M059J (cell line): ENCODE results near the gene TBC1D23. TPM values are rescaled to one million over a fixed set of nuclear protein-coding genes. Genes with fewer than 3 reads are reported as not detected.
"Not testable (repeated sequence)": the region's sequence is repeated elsewhere in the genome, so short reads cannot be mapped to it uniquely, and the experiment has no call there.

Source experiments
- DNase-seq: peaks from one replicate; pipeline ENCODE4 v3.0.0-alpha.2; 2012; ENCODE audit warnings: low read depth
- total RNA-seq: library from RNA; depleted of rRNA; stranded (reverse); fragments of >200 nt; shearing (Covaris generic); gene quantifications from 2 replicates; pipeline ENCODE4 v1.2.3, GENCODE V29; 2014

Gene TBC1D23
- total RNA-seq, 1 experiment from 2014 or later = 79.3 TPM

DNA sequence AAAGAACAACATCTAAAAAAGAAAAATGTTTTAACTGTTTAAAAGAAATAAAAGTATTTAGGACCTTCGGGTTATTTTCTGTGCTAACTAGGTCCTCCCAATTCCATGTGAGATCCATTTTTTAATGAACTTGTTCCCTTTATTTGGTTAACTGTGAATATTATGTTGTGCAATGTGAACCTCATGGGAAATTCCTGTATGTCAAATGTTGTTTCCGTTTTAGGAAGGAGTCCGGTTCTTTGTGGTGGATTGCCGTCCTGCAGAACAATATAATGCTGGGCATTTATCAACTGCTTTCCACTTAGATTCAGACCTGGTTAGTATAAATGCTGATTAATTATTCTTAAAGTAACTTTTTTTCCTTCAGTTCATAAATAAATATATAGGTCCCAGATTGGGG, 38.2 kb downstream of the TBC1D23 start:
- no peak for DNase-seq

DNA sequence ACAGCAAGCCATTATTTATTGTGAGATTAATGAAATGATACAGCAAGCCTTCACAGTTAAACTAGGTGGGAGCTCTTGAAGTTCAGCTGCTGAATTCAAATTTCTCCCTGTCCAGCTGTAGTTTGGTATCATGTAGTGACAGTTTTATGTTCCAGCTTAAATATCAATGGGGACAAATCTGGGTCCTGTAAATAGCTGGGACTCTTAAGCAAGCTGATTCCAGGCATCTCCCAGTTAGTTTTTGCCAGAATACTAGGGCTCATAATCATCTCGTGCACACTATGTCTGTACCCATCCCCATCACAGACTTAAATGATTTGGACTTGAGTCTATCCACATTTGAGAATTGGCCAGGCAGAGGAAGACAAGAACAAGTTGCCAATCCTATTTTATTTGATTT, 45.9 kb downstream of the TBC1D23 start:
- no peak for DNase-seq

DNA sequence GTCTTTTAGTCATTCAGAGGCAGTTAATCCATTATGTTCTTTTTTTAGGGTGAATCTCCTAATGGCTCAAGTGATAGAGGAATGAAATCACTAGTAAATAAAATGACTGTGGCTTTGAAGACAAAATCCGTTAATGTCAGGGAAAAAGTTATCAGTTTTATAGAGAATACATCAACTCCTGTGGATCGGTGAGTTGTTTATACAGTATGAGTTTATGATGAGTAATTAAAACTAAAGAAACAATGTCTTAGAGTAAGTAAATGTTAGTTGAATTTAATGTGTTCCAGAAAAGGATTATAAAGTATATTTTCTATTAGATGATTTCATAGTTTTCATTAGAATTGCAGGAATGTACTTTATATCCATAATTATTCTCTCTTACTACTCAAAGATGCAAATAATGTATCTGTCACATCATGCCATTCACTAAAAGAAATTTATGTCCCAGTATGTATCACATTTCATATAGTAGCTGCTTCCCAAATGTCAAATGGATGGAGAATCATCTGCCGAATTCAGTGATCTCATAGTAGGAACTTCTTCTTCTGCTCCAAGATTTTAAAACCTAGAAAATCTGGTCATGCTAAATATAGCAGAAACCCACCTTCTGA, 49.7 kb downstream of the TBC1D23 start:
- DNase-seq = no peak

DNA sequence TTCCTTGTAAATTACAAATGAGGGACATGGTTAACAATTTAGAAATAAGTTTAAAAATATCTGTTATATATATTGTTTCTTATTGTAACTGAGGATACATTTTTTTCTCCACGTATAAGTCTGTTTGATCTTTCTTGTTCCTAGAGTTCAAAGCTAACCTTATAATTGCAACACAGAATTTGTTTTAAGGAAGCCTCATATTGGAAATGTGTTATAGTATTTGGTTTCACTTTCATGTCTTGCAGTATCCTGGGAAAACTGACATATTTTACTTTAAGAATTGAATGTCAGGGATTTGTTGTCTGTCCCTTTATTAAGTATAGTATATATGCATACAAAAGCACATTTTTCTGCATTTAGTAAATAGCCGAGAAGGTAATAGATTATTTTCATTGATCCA, 50.2 kb downstream of the TBC1D23 start:
- no peak for DNase-seq

DNA sequence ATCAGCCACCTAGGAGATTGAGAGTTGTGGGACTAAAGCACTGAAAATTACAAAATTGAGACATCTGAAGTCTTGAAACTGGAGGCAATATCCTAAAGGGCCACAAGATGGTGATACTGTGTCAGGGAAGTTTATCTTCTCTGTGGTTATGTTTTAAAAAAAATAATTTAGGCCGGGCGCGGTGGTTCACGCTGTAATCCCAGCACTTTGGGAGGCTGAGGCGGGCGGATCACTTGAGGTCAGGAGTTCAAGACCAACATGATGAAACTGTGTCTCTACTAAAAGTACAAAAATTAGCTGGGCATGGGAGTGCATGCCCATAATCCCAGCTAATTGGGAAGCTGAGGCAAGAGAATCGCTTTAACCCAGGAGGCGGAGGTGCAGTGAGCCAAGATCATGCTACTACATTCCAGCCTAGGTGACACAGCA, 55.9 kb downstream of the TBC1D23 start:
- DNase-seq = peak; percentile 57

DNA sequence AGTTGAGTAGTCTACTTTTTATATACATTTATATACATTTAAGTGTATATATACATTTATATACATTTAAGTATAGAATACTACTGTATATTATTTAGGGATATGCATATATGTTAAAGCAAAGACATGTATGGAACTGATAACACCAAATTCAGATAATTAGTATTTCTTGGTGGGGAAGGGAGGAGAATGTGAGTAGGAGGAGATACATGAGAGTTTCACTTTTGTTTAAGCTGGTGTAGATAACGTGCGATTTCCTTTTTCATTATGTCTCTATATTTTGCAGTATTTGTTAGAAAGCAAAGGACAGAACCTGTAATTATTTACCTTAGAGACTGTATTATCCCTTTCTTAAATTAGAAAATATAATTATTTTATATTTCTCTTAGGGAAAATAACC, 57.1 kb downstream of the TBC1D23 start:
- DNase-seq = no peak

DNA sequence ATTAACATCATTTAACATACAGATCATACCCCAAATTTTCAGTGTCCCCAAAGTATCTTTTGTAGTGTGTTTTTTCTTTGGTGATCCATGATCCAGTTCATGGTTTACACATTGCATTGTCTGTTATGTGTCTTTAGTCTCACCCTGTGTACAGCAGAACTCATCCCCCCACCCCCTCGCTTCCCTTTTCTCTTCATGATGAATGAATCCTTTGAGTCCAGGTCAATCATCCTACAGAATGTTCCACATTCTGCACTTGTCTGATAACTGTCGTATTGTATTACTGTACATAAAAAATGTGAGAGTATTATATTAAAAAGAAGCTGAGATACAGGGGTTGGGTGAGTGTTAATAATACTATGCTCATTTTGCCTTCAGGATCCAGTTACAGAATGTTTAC, 59.2 kb downstream of the TBC1D23 start:
- DNase-seq = no peak

DNA sequence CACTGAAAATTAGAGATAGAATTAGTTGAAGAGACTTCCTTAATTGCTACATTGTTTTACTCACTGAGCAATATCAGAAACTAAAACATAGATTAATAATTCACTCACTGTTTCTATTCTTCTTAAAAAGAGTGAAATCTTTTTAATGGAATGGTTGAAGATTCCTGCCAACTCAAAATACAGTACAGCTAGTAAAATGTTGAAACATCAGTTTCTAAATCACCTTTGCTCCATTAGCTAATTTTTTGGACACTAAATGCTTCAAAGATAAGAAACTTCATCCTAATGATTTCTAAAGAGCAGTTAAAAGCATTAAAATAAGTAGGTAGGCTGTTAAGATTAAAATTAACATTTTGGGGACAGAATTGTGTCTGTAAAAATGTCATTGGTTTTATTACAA, 63.3 kb downstream of the TBC1D23 start:
- no peak for DNase-seq

DNA sequence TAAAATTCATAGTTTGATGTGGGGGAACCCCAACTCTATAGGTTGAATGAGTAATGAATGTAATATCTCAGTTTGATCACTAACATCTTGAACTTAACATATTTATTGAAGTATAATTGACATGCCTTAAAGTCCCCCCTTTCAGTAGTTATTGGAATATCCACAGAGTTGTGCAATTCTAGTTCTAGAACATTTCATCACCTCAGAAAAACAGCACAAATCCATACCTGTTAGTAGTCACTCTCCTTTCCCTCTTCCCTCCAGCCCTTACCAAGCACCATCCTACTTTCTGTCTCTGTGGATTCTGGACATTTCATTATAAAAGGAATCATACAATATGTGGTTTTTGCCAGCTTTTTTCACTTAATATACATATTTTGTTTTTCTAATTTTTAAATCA, 65.0 kb downstream of the TBC1D23 start:
- DNase-seq = no peak

DNA sequence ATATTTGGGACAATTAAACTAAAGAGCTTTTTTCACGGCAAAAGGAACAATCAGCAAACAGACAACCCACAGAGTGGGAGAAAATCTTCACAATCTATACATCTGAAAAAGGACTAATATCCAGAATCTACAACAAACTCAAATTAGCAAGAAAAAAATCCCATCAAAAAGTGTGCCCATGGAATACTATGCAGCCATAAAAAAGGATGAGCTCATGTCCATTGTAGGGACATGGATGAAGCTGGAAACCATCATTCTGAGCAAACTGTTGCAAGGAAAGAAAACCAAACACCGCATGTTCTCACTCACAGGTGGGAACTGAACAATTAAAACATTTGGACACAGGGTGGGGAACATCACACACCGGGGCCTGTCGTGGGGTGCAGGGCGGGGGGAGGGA, 66.6 kb downstream of the TBC1D23 start:
- not testable (repeated sequence) for DNase-seq

DNA sequence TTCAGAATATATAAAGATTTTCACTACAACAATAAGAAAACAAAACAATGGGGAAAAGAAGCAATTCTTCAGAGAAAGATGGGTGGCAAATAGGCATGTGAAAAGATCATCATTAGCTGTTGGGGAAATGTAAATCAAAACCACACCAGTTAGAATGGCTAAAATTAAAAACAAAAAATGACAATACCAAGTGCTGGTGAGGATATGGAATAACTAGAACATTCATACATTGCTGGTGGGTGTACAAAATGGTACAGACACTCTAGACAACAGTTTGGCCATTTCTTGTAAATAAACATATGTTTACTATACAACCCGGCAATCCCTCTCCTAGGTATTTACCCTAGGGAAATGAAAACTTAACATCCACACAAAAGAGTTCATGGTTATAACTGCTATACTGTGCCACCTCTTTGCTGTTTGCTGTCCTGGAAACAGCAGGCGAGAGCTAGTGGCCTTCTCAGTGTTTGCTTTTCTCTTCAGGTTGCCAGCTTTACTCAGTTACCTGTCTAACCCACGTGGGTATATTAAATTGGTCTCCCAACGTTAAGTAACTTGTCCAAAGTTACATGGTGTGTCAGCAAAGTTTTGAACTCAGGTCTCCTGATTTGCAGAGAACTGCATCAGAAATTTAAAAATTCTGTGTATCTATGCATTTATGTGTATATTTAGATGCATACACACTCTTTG, 69.2 kb downstream of the TBC1D23 start:
- DNase-seq = no peak

DNA sequence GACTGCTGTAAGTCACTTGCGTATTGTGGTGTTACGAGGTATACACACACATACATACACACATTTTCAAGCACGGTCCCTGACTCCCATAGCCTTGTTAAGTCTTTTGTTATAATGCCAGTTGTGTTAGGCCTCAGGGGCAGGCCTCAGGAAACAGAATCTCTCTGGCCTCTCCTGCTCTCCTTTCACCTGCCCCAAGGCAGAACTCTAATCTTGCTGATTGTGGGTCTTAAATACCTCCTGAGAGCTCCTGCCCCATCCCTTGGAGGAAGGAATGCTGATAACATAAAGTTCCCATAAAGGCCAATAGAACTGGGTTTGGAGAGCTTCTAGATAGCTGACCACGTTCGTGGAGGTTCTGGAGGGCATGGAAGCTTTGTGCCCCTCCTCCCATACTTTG, 69.9 kb downstream of the TBC1D23 start:
- DNase-seq = no peak

DNA sequence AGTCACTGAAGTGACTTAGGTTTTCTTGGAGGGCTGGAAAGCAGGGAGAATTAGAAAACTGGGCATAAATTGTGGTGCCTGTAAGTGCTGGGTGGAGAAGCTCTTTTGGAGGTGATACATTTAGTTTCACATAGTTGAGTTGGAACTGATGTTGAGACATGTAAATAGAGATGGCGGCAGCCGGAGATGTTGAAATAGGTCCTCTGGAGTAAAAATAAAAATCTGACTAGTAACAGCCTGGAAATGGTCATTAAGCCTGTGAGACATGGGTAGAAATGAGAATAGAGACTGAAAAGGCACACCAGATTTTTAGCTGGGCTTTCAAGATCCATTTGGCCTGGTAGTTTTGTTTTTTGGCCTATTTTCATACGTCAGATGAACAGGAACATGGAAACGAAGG, 70.9 kb downstream of the TBC1D23 start:
- no peak for DNase-seq

DNA sequence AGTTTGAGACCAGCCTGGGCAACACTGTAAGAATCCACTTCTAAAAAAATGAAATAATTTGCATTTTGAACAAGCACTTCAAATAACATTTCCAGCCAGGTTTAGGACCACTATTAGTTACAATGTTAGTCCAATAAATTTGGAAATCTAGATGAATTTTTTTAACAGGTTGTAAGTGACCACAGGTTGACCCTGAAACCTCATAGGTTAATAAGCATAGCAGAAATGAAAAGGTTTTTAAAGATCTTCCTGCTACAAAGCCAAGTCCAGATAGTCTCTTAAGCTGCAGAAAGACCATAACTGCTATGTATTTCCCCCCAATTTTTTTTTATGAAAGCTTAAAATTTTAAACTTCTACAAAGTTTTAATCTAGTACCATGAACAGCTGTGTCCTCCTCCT, 72.3 kb downstream of the TBC1D23 start:
- DNase-seq = peak; percentile 56

DNA sequence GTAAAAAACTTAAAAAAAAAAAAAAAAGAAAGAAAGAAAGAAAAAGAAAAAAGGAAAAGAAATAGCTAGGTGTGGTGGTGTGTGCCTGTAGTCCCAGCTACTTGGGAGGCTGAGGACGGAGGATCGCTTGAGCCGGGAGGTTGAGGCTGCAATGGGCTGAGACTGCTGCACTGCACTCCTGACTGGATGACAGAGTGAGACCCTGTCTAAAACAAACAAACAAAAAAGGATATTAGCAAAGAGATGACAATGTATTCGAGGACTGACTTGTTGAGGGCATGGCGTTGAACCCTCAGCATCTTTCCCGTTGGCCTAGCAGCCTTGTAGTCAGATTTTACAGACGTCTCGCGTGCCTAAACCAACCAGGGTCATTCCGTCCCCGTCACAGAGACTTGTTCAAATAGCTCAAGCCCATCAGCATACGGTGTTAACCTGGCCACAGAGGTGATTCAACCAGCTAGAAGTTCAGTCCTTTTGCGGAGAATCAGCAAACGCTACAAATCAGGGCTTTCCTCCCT, 73.2 kb downstream of the TBC1D23 start:
- DNase-seq = no peak

DNA sequence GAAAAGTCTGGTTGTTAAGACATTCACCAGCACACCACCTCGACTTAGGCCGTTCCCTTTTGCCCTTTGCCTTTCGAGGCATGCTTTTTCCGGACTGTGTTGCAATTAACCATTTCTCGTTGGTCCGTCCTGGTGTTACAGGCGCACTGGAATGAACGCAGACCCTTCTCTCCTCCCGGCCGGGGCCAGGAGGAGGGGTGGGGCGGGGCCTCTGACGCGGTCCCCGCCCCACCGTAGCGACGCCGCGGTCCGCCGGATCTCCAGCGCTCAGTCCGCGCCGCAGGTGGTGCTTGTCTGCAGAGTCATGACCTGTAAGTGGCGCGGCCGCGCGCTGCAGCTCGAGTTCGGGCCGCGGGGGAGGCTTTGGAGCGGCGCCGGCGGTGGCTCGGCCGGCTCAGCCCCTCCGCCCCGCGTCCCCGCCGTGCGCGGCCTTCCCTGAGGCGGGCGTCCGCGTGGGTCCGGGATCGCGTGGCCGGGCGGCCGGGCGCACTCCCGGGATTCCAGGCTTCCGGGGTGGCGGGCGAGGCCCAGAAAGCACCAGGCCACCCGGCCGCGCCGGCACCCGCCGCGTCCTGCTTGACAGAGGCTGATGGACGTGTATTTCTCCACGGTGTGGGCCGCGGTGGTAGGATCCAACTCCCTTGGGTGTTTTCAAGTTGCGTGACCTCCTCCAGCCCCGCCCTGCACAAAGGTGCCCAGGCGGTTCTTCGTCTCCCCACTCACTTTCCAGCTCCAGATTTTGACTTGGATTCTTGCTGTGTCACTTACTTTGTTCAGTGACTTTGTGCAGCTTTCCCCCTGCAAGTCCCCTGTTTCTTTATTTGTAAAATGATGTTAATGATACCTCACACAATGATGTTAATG, 73.9 kb downstream of the TBC1D23 start, which contains the start of gene NIT2:
Gene NIT2 (plus strand): TSS at position 270 of the 864 bp plus-strand sequence. CDS start 35 bp downstream, at position 305.
- DNase-seq = peak; percentile 84

DNA sequence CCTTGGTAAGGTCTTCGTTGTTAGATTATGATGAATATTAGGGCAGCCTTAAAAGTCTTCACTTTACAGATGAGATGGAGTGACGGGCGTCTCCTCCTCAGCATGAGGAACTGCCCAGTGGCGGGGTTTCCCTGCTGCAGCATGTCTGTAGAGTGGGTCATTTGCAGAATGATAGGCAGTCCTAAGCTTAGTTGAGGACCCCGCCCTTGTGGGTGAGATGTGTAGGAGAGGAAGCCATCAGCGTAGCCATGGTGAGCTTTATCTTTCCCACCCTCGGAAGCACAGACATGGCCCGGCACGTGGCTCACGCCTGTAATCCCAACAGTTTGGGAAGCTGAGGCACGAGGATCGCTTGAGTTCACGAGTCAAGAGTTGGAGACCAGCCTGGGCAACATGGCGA, 74.6 kb downstream of the TBC1D23 start:
- DNase-seq = no peak

DNA sequence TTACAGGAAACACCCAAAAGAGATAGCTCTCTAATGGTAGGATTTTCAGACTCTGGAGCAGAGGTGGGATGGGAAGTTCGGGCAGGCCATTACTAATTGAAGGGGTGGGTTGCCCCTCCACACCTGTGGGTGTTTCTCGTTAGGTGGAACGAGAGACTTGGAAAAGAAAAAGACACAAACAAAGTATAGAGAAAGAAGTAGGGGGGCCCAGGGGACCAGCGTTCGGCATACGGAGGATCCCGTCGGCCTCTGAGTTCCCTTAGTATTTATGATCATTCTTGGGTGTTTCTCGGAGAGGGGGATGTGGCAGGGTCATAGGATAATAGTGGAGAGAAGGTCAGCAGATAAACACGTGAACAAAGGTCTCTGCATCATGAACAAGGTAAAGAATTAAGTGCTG, 75.4 kb downstream of the TBC1D23 start:
- not testable (repeated sequence) for DNase-seq

DNA sequence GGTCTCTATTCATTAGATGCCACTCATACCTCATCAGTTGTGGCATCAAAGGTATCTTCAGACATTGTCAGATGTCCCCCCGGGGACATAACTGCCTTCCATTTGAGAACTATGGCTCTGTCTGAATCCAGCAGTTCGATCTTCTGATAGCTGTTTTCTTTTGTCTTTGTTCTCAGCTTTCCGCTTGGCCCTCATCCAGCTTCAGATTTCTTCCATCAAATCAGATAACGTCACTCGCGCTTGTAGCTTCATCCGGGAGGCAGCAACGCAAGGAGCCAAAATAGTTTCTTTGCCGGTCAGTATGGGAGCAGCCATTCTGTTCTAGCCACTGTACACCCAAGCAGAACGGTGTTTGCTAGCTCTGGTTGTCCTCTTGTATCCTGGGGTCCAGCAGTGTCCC, 78.1 kb downstream of the TBC1D23 start:
- DNase-seq = no peak

DNA sequence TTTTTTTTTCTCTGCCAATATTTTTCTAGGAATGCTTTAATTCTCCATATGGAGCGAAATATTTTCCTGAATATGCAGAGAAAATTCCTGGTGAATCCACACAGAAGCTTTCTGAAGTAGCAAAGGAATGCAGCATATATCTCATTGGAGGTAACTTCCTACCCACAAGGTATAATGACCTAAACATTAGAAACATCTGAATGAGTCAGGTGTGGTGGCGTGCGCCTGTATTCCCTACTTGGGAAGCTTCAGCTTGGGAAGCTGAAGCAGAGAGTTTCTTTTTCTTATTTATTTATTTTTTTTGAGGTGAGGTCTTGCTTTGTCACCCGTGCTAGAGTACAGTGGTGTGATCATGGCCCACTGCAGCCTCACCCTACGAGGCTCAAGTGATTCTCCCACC, 79.0 kb downstream of the TBC1D23 start:
- no peak for DNase-seq

DNA sequence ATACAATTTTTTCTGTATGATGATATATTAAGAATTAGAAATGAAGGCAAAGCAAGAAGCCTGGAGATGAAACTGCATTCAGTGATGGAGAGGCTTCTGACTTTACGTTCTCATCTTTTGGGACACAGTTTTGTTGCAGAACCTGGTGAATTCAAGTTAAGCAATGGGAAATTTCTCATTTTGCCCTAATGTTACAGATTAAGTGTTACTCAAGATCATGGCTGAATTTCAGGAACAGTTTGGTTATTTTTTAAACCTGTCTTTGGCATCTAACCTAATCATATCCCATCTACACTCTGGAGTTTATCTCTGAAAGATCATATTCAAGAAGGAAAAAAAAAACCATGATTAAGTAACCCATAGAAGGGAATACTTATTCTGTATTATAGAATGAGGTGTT, 79.7 kb downstream of the TBC1D23 start:
- no peak for DNase-seq

DNA sequence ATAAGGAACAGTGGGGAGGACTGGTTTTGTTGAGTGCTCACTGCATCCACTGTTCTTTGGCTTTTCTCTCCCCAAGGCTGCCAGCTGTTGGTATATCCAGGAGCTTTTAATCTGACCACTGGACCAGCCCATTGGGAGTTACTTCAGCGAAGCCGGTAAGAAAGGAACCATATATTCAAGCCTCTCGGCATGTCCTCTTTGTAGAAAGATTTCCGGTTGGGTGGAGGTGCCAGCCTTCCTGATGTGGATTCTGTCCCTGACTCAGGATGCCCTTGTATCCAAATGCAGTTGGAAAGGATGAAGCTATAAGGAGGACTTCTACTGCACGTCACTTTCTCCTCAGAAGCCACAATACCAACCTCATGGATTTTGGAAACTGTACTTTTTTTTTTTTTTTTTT, 87.9 kb downstream of the TBC1D23 start:
- no peak for DNase-seq
